WI38 (cell line): ENCODE data around the gene GSTCD.
"Not testable (repeated sequence)": the region's sequence is repeated elsewhere in the genome, so short reads cannot be mapped to it uniquely, and the experiment has no call there.

Source experiments
- H3K4me3 ChIP-seq: 2 replicates; pipeline ENCODE4 v1.5.1; 2011; ENCODE audit warnings: low read depth, mild to moderate bottlenecking, control low read depth, low read length
- TF ChIP-seq, protein P1 (sequence below): IDR thresholded peaks from 2 replicates; pipeline ENCODE4 v1.5.1; 2012; ENCODE audit warnings: low read depth, mild to moderate bottlenecking, control low read depth, low read length

Gene GSTCD

DNA sequence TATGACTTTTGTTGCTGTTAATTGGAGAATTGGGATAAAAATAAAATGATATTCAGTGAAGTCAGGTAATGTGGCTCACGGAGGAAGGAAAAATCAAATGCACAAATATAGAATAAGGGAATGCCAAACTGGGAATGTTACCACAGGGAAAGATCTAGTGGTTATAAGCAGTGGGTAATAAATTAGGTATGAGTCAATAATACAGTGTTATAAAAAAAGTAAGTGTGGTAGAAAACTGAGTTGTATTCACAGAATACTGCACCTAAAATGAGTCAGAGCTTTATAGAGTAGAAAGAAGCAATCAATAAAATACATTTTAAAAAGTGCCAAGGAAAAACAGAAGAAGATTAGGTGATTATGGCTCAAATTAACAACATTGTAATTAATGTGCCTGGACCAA is 34.6 kb upstream of the GSTCD start:
- TF ChIP-seq, protein P1, sequence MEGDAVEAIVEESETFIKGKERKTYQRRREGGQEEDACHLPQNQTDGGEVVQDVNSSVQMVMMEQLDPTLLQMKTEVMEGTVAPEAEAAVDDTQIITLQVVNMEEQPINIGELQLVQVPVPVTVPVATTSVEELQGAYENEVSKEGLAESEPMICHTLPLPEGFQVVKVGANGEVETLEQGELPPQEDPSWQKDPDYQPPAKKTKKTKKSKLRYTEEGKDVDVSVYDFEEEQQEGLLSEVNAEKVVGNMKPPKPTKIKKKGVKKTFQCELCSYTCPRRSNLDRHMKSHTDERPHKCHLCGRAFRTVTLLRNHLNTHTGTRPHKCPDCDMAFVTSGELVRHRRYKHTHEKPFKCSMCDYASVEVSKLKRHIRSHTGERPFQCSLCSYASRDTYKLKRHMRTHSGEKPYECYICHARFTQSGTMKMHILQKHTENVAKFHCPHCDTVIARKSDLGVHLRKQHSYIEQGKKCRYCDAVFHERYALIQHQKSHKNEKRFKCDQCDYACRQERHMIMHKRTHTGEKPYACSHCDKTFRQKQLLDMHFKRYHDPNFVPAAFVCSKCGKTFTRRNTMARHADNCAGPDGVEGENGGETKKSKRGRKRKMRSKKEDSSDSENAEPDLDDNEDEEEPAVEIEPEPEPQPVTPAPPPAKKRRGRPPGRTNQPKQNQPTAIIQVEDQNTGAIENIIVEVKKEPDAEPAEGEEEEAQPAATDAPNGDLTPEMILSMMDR = no peak
- H3K4me3 ChIP-seq = no peak overlapping the region

DNA sequence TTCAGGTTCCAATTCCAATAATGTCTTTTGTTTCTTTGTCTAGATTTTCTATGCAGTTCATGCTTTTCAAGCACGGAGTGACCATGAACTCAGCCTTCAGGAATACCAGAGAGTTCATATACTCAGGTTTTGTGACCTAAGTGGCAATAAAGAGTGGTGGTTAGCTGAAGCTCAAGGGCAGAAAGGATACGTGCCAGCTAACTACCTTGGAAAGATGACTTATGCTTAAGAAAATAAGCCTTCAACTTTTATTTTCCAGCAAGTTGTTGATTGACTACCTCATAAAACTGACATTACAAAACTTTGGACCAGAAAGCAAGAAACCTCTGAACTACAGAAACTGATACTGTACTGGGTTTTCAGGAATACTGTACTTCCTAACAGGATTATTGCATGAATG is 30.9 kb upstream of the GSTCD start:
- TF ChIP-seq, protein P1 = no peak
- no peak overlapping the region for H3K4me3 ChIP-seq

DNA sequence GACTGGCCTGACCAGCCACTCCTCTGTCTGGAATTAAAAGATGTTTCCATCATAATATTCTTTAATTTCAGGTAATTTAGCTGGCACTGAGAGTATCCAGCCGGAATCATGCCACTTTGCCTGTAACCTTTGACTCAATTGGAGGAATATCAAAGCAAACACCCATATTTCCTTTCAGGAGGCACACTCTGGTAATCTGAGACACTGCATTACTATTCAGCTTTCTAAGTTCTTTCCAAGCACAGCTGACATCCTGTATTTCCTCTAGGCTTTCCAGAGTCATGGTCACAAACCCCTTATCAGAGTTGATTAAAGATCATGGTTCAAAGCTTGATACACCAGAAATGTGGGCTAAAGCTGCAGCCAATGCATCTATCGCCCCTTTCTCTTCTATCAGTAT is 29.4 kb upstream of the GSTCD start:
- no peak overlapping the region for H3K4me3 ChIP-seq
- TF ChIP-seq, protein P1 = no peak

DNA sequence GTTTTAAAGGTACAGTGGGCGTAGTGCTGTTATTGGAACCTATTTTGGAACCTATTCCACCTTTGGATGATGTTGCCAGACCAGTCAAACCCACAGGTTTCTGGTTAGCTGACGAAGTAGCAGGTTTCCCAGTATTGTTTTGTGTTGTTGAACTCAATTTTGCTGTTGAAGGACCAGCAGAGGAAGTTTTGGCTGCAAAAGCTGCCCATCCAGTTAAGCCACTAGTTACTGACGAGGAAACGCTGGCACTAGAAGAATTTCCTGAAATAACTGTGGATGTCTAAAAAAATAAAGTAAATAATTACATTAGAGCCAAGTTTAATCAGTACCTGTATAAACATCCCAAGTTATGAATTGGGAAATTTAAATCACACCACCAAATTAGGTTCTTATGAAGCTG is 25.5 kb upstream of the GSTCD start:
- H3K4me3 ChIP-seq = no peak overlapping the region
- TF ChIP-seq, protein P1 = no peak

DNA sequence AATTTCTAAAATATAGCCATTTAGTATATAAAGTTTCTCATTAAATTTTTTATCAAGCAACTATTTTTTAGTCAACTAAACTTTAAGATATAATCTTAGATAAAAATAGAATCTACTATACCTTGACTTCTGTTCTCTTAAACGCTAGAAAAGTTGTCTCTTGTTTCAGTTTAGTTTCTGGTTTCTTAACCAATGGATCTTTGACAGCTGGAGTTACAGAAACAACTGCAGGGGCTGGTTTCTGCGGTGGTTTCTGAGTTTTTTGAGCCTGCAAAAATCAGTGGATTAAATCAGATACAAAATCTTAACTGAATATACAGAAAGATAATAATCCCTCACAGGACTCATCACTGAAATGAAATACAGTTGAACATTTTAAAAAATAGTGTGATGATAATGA is 22.0 kb upstream of the GSTCD start:
- TF ChIP-seq, protein P1 = no peak
- H3K4me3 ChIP-seq = no peak overlapping the region

DNA sequence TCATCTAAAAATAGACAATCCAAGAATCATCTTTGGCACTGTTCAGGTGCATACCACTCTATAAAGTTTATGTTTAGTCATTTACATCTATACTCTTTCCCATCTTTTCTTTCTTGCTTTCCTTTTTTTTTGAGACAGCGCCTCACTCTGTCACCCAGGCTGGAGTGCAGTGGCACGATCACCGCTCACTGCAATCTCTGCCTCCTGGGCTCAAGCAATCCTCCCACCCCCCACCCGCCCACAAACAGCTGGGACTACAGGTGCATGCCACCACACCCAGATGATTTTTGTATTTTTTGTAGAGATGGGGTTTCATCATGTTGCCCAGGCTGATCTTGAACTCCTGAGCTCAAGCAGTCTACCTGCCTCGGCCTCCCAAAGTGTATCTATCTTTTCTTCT is 13.8 kb upstream of the GSTCD start:
- H3K4me3 ChIP-seq = not testable (repeated sequence)

DNA sequence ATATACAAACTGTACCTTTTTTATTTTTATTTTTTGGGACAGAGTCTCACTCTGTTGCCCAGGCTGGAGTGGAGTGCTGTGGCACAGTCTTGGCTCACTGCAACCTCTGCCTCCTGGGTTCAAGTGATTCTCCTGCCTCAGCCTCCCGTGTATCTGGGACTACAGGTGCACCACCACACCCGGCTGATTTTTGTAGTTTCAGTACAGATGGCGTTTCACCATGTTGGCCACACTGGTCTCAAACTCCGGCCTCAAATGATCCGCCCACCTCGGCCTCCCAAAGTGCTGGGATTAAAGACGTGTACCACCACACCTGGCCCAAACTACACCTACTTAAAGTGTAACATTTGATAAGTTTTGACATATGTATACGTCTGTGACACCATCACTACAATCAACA is 12.8 kb upstream of the GSTCD start:
- not testable (repeated sequence) for H3K4me3 ChIP-seq

DNA sequence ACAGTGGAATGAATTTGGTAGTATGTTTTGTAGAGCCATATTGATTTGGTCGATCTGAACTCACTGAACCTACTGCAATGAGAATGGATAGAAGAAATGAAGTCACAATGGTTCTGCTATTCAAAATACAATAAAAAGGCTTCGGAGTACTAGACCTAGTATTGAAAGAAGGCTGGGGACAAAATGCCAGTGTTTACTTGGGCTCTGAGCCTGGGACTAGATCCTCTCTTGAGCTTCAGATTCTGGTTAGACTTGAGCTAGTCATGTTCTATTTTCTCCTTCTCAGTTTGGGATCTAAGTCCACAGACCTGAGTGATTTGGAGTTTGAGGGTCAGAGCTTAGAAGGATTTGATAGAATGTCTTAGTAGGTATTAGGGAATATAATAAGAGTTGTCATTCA is 10.0 kb upstream of the GSTCD start:
- H3K4me3 ChIP-seq = no peak overlapping the region
- TF ChIP-seq, protein P1 = no peak

DNA sequence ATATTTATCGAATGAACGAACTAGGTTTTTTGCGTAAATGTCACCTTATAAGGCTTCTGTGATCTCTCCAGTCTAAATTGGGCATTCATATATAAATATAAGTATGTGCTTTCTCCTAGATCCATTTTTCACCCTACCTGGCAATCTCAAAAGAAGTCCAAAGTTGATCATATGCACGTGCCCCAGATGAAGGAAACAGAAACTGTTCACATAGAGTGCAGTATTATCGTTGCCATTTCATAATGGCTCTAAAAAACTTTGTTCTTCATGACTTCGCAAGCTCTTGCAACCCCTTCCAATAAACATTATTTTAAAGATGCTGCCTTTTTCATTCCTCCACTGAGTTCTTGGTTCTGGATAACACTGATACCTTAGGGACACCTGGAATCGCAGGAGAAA is 803 bp upstream of the GSTCD start:
- peak overlapping the region; percentile 94 for H3K4me3 ChIP-seq
- TF ChIP-seq, protein P1 = no peak
